Testis (tissue), 3 donors: ENCODE data around the gene HOXA7. TPM values are rescaled to one million over a fixed set of nuclear protein-coding genes. Genes with fewer than 3 reads are reported as not detected.

ENCODE experiments used
- DNase-seq: peaks from one replicate; pipeline ENCODE4 v3.0.0-alpha.2; 2019
- H3K27ac ChIP-seq, 2 donors: fragments of 200-600 bp; sonication (generic); one replicate each; pipeline ENCODE4 v1.5.1; 2019
- H3K27me3 ChIP-seq: fragments of 200-600 bp; sonication (generic); one replicate; pipeline ENCODE4 v1.5.1; 2019
- H3K36me3 ChIP-seq: fragments of 200-600 bp; sonication (generic); one replicate; pipeline ENCODE4 v1.5.1; 2017; ENCODE audit warnings: low read depth; ENCODE audit errors: missing control alignments
- H3K4me1 ChIP-seq: fragments of 200-600 bp; sonication (generic); one replicate; pipeline ENCODE4 v1.5.1; 2019
- H3K4me3 ChIP-seq, 2 donors: fragments of 200-600 bp; sonication (generic); one replicate each; pipeline ENCODE4 v1.5.1; 2017 to 2019
- H3K9me3 ChIP-seq: fragments of 200-600 bp; sonication (generic); one replicate; pipeline ENCODE4 v1.5.1; 2017
- POLR2A ChIP-seq: fragments of 450-650 bp; IDR thresholded peaks from one replicate; pipeline ENCODE4 v1.6.1; 2017; ENCODE audit warnings: antibody characterized with exemption, mild to moderate bottlenecking, moderate library complexity
- WGBS, 2 donors: methylation state at CpG; one replicate each; pipeline ENCODE4 v1.1.5; 2018; 5-methylcytosine and 5-hydroxymethylcytosine counted together
- intact Hi-C: fragments of 100-400 bp; cut with DNase I; formaldehyde crosslinking; loops from one replicate; pipeline ENCODE4 v1.15.1; 2023; ENCODE audit warnings: low total_unique reads
- polyA plus RNA-seq: library from polyadenylated mRNA; stranded (reverse); fragments of 350-450 nt; fragmentation: Illumina TruSeq; extraction: RNeasy Lipid Tissue Mini Kit (QIAGEN cat#74804); gene quantifications from one replicate; pipeline ENCODE4 v1.2.3, GENCODE V29; 2014; ENCODE audit warnings: low read depth, low replicate concordance; ENCODE audit not compliant: insufficient read depth
- total RNA-seq, 2 donors: library from RNA; depleted of rRNA; stranded (reverse); fragments of >200 nt; gene quantifications; one replicate each; pipeline ENCODE4 v1.2.3, GENCODE V29; 2016
- TF ChIP-seq, protein P1 (sequence below), 3 experiments: fragments of 450-650 bp in 2 of 3; fragments of 200-600 bp in 1 of 3; sonication (generic) in 1 of 3; IDR thresholded peaks; one replicate each; pipeline ENCODE4 v1.5.1; 2016 to 2019; ENCODE audit warnings: antibody characterized with exemption in 3 of 3, mild to moderate bottlenecking in 2 of 3, moderate library complexity in 1 of 3

HOXA7 gene
- total and polyA plus RNA-seq, 3 donors from 2014 or later, result 3.1 to 13.1 (median 7.8) TPM

DNA sequence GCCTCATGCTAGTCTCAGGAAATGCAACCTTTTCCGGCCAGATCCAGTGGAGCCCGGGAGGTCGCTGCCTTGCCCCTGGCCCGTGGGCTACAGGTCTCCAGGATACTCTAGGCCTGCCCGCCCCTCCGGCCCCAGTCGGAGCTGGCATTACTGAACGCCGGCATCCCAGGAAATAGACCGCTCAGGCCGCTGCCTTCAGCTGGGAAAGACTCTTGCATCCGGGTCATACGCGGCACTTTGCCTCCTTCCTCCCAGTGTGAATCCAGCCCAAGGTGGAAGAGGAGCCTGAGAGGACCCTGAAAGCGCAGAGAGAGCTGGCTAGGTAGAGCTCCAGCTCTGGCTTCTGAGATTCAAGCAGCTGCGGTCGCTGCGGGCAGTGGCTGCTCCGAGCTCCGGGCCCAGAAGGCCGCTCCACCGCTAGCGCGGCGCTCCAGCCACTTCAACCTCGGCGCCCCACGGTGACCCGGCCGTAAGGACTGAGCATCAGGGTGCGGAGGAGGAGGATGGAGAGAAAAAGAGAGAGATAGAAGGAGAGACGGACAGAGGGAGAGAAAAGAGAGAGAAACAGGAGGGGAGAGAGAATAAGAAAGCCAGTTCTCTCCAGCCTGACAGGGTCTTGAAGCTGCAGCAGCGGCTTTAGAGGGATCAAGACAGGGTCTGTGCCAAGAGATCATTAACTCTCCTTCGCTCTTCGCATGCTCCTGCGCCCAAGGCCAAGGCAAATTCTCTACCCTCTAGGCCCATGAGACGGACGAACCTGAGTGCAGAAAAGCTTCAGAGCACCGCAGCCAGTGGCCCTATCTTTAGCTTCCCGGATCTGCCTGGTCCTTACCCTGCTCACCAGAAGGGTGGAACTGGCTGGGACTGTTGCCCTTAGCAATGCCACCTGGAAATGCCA lies 19.4 kb upstream of the HOXA7 start:
- Histone ChIP-seq H3K36me3 (no peaks in the 10 kb centered on the region), H3K4me1 (peaks cover 12% of the 10 kb centered on the region), H3K27me3 (no peaks in the 10 kb centered on the region), H3K27ac (no peak overlapping the region), H3K4me3 (no peak overlapping the region), H3K9me3 (no peaks in the 10 kb centered on the region)
- 33 to 45% methylated on average over 25 to 40 of the region's 40 CpGs for WGBS, 2 donors
- DNase-seq, result no peak
- TF ChIP-seq, protein P1, sequence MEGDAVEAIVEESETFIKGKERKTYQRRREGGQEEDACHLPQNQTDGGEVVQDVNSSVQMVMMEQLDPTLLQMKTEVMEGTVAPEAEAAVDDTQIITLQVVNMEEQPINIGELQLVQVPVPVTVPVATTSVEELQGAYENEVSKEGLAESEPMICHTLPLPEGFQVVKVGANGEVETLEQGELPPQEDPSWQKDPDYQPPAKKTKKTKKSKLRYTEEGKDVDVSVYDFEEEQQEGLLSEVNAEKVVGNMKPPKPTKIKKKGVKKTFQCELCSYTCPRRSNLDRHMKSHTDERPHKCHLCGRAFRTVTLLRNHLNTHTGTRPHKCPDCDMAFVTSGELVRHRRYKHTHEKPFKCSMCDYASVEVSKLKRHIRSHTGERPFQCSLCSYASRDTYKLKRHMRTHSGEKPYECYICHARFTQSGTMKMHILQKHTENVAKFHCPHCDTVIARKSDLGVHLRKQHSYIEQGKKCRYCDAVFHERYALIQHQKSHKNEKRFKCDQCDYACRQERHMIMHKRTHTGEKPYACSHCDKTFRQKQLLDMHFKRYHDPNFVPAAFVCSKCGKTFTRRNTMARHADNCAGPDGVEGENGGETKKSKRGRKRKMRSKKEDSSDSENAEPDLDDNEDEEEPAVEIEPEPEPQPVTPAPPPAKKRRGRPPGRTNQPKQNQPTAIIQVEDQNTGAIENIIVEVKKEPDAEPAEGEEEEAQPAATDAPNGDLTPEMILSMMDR (IDR thresholded peaks at IDR 0.05), result no peak
- intact Hi-C loops, result no loop called here

- no peak overlapping the region for H3K4me3 ChIP-seq
- peaks cover 12% of the 10 kb centered on the region for H3K4me1 ChIP-seq
- intact Hi-C loops, result no loop called here
- no peak for DNase-seq
- H3K27ac ChIP-seq, result no peak overlapping the region
- no peaks in the 10 kb centered on the region for H3K27me3 ChIP-seq
- TF ChIP-seq, protein P1 (IDR thresholded peaks at IDR 0.05), result no peak
- TF ChIP-seq POLR2A, result no peak
- 48 to 54% methylated on average over 11 to 12 of the region's 12 CpGs for WGBS, 2 donors
- H3K36me3 ChIP-seq, result no peaks in the 10 kb centered on the region
- no peaks in the 10 kb centered on the region for H3K9me3 ChIP-seq
These were observed 18.6 kb upstream of the HOXA7 start for GRCh38 chr7:27174874-27175625.

- H3K4me1 ChIP-seq, result peaks cover 12% of the 10 kb centered on the region
These were observed 17.7 kb upstream of the HOXA7 start, which contains the start of gene HOXA10 for GRCh38 chr7:27173956-27174873. Gene HOXA10, minus strand, starts transcription at chr7:27174320. Its CDS starts 14 bp downstream, at chr7:27174306.

GRCh38 chr7:27173511-27173955 lies 17.1 kb upstream of the HOXA7 start:
- Histone ChIP-seq H3K4me1 (peaks cover 12% of the 10 kb centered on the region), H3K36me3 (no peaks in the 10 kb centered on the region), H3K4me3 (peak overlapping the region; percentile 39 to 53), H3K9me3 (no peaks in the 10 kb centered on the region), H3K27me3 (no peaks in the 10 kb centered on the region), H3K27ac (no peak overlapping the region)
- 0 to 1% methylated on average over 18 to 24 of the region's 59 CpGs for WGBS, 2 donors
- TF ChIP-seq, protein P1 (IDR thresholded peaks at IDR 0.05), result no peak
- TF ChIP-seq POLR2A, result no peak
- intact Hi-C loops, result no loop called here
- DNase-seq, result no peak

More at GRCh38 chr7:27173956-27174873, 17.7 kb upstream of the HOXA7 start, which contains the start of gene HOXA10:
- DNase-seq, result no peak
- peak within 1 kb of the TSS; percentile 39 to 53 for H3K4me3 ChIP-seq
- intact Hi-C loops, result no loop called here
- no peaks in the 10 kb centered on the region for H3K27me3 ChIP-seq
- H3K27ac ChIP-seq, result no peak within 1 kb of the TSS
- no peaks in the 10 kb centered on the region for H3K9me3 ChIP-seq
- TF ChIP-seq, protein P1 (IDR thresholded peaks at IDR 0.05), result no peak
- TF ChIP-seq POLR2A, result no peak
- H3K36me3 ChIP-seq, result no peaks in the 10 kb centered on the region
- WGBS, 2 donors, result 8 to 15% methylated on average over 6 to 73 of the region's 82 CpGs
